CD4-positive, alpha-beta T cell treated with Interleukin-6 for 4 hours (primary cell): ENCODE results near the gene USP47.

Experiments used
- DNase-seq: peaks from one replicate; pipeline ENCODE4 v3.0.0-alpha.2; 2020; ENCODE audit warnings: mixed read lengths

Gene USP47

GRCh38 chr11:11942668-11943067, 100.9 kb downstream of the USP47 start:
- no peak for DNase-seq

DNA sequence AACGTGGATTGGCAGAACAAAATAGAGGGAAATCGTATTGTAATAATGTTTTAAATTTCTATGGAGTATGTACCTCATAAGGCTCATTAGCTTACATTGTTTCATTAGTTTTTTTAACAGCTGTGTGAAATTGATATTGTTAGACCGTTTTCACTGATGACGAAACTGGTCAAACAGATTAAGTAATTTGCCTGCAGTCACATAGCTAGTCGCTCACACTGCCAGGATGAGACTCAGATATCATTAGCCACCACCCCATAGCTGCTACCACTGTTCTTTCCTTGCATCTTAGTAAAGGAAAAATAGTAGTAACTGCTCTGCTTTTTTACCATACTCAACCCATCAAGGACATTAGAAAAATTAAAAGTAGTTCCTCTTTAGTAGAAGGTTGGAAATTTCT, 102.7 kb downstream of the USP47 start:
- DNase-seq: no peak

DNA sequence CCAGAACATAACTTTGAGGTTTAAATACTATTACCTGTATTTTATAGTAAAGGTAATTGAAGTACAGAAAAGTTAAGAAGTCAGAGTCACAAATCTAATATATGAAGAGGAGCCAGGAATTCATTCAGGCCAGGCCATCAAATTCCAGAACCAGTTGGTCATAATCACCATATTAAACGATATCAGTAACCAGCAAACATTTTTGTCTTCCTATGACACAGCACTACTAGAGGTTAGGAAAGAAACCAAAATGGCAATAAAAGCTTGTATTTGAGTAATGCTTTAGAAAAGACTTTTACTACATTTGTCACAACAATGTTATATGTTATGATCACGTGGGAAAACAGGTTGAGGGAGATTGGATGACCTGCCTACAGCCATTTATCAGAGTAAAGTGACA, 104.4 kb downstream of the USP47 start:
- no peak for DNase-seq

- DNase-seq: no peak
Observed at GRCh38 chr11:11946878-11947277, 105.1 kb downstream of the USP47 start.

- no peak for DNase-seq
Observed at GRCh38 chr11:11947825-11948224, 106.1 kb downstream of the USP47 start.

- DNase-seq: no peak
Observed at GRCh38 chr11:11948242-11948947, 106.6 kb downstream of the USP47 start.

- no peak for DNase-seq
Observed at GRCh38 chr11:11949482-11949881, 107.7 kb downstream of the USP47 start.

GRCh38 chr11:11952036-11952435, 110.3 kb downstream of the USP47 start:
- no peak for DNase-seq

DNA sequence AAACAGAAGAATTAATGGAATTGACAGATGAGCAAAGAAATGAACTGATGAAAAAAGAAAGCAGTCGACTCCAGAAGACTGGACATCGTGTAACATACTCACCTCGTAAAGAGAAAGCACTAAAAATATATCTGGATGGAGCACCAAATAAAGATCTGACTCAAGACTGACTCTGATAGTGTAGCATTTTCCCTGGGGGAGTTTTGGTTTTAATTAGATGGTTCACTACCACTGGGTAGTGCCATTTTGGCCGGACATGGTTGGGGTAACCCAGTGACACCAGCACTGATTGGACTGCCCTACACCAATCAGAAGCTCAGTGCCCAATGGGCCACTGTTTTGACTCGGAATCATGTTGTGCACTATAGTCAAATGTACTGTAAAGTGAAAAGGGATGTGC, 114.2 kb downstream of the USP47 start:
- DNase-seq: no peak

DNA sequence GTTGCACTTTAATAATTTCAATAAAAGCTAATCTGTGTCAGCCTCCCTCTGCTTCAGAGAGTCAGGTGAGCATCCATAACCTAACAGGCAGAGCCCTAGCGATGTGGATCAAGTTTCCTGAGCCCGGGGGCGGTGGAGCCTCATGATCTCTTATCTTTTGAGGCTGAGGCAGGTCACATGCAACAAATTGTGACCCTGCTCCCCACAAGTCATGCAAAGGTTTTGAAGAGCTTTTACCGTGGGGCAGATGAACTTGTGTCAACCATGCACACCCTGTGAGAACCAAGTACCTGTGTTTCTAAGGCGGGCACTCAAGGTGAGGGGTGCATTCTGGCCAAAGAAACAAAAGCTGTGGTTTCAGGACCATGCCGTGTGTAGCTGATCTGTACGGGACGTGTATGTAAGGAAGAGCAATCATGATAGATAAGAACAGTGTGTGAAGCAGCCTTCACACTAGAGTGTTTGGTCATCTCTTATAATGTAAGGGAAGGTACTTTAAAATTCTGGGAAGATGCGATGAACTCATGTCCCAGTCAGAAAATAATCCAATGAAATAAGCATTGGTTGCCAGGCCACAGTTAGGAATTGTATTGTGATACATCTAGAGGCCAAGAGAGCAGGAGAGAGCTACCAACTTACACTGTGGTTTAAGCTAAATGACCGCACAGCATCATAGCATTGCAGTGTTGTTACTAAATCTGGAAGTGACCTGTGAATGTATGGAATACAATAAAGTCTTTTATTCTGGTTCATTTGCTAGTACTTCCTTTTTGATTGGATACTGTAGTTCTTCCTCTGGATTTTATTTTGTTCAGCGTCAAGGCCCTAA, 116.8 kb downstream of the USP47 start:
- no peak for DNase-seq

GRCh38 chr11:11959601-11960000, 117.8 kb downstream of the USP47 start:
- no peak for DNase-seq

GRCh38 chr11:11960687-11961086, 118.9 kb downstream of the USP47 start:
- DNase-seq: peak; percentile 52

DNA sequence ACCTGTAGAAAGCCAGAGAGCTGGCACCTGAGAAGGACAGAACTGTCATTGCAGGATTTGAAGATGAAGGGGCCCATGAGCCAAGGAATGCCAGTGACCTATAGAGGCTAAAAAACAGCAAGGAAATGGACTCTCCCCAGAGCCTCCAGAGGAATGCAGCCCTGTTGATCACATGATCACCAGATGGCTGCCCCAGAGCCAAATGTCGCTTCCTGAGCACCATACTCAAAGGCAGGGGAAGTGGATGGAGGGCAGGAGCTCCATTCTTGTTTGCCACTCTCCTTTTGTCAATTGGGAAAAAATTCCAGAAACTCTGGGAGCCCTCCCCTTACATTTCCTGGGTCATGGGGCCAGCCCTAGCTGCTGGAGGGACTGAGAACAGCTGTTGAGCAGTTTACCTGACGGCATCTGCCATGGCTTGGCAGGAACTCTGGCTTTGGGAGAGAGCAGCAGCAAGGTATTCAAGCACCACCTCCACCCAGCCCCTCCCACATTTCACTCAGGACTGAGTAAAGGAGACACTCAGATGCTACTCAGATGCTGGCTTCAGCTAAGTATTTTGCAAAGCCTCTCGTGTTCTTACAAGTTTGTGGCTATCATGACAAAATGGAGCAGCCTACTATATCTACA, 119.7 kb downstream of the USP47 start:
- DNase-seq: no peak

DNA sequence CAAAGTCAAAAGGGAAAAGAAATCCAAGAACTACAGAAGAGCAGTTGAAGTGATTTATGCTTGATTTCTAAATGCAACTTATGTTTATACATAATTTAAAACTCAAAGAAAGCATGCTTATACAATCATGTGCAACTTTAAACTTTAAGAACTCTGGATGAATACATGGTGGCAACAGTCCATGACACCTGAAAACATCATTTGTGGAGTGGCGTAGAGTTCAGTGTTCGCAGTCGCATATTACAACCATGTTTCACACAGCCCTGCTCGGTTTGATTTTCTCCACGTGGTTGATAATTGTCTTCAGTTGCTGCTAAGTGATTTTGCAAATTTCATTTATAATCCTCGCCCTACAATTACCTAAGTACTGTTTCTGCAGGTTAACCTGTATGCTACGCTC, 121.3 kb downstream of the USP47 start:
- no peak for DNase-seq

DNA sequence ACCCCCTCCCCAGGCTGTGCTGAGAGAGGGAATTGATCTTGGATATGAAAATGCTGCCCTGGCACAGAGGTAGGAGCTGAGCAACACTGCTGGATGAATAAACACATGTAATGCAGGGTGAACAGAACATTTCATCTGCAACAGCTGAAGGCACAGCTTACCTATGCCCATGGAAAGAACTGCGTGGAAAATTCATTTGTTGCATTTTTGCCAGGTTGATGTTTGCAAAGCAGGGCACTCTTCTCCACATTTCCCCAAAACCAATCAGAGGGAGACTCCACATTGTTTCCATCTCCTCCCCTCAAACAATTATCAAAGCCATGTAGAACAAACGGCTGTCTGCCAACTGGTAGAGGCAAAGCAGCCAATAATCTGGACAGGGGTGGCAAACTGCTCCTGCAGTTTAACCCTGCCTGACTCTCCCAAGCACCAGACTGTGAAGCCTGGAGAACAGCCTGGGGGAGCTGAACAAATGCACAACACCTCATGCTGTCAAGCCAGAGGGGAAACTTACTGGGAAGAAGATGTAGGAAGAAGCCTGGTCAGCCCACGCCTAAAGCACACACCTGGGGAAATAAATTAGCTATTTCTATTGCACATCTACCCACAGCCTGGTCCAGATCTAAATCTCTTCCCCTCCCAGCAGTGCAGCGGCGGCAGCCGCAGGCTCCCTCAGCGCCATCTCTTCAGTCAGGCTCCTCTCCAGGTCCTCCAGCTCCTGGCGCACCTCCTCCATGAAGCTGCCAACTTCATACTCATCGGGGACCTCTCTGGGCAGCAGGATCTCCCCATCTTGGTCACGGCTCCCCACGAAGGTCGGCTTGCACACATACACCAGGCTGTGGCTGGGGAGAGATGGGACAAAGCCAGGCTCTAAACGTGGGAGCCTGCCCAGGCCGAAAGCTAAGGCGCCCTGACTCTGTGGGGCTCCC, 122.3 kb downstream of the USP47 start:
- no peak for DNase-seq

DNA sequence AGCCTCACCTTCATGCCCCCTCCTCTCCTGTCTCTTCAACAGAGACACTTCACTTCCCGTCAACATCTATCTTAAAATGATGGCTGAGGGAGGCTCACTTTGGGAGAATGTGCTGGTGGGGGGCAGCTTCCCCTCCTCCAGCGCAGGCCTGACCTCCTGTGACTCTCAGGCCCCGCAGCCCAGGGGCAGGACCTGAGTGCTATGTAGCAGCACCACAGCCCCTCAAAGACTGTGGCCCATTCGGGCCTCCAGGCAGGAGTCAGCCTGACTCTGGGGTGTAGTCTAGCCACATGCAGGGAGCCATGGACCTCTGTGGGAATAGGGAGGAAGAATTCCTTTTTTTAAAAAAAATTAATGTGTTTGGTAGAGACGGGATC, 123.0 kb downstream of the USP47 start:
- DNase-seq: no peak

DNA sequence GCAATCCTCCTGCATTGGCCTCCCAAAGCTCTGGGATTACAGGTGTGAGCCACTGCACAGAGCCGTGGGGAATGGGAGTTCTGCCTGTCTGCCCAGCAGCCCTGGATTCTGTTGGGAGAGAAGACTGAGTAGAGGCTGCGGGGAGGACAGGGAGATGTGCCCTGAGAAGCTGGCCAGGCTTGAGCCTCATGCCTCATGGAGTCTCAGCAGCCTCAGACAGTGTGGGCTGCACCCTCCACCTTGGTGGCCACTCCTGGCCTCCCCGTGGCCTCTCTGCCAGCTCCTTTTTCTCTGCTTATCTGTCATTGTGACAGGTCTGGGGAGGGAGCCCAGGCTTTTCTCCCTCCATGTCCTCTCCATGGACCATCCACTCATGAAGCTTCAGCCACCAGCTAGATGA, 123.4 kb downstream of the USP47 start:
- no peak for DNase-seq

DNA sequence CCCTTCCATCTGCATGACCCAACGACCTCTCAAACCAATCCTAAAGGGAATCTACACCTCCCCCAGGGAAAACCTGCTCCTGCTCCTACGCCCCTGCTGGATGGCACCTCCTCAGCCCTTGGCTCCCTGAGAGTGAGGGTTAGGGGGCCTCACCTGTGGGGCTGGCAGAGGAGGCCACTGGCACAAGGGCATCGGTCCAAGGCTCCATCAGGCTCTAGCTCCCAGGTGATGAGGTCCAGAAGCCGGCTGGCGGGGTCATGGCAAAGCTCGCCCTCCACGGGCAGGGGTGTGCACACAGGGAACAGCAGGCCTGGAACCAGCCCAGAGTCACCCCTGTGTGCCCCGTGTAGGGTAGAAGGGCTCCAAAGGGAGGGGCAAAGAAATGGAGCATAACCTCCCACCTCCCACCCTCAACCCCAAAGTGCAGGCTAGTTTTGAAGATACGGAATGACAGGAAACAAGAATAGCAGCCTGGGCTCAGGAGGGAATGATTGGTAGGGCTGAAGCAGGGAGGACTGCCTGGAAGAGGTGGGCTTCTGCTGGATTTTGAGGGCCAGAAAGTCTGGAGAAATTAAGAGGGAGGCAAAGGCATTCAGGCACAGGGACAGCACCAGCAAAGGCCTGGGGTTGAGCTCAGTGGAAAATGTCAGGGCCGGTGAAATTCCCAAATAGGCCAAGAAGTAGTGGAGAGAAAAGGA, 124.0 kb downstream of the USP47 start:
- DNase-seq: no peak

GRCh38 chr11:11966354-11966741, 124.6 kb downstream of the USP47 start:
- no peak for DNase-seq

GRCh38 chr11:11966826-11967668, 125.3 kb downstream of the USP47 start:
- peak; percentile 69 for DNase-seq
